GM18498 (cell line): Measurements from ENCODE around the gene TAOK3.
A peak's percentile ranks its signal among the peaks of the same experiment; 100 is the strongest.
"Not testable (repeated sequence)": the region's sequence is repeated elsewhere in the genome, so short reads cannot be mapped to it uniquely, and the experiment has no call there.

ENCODE experiments used
- ATAC-seq: cut with Tn5 transposase; IDR thresholded peaks from one replicate; pipeline ENCODE4 v1.9.1; 2021; ENCODE audit warnings: mild to moderate bottlenecking, moderate library complexity; ENCODE audit not compliant: unreplicated experiment

TAOK3 gene

GRCh38 chr12:118150625-118151024 is 222.1 kb downstream of the TAOK3 start:
- no peak for ATAC-seq

GRCh38 chr12:118148287-118148686 is 224.4 kb downstream of the TAOK3 start:
- ATAC-seq, result no peak

GRCh38 chr12:118145798-118146156 is 226.9 kb downstream of the TAOK3 start:
- ATAC-seq, result no peak

- peak; percentile 71 for ATAC-seq
These were observed 227.5 kb downstream of the TAOK3 start for GRCh38 chr12:118145113-118145797.

GRCh38 chr12:118144499-118144898 is 228.2 kb downstream of the TAOK3 start:
- ATAC-seq, result no peak

- ATAC-seq, result no peak
These were observed 231.9 kb downstream of the TAOK3 start for GRCh38 chr12:118140825-118141224.

- ATAC-seq, result no peak
These were observed 235.5 kb downstream of the TAOK3 start for GRCh38 chr12:118137148-118137678.

- peak; percentile 30 for ATAC-seq
These were observed 236.1 kb downstream of the TAOK3 start for GRCh38 chr12:118136559-118137003.

- peak; percentile 98 for ATAC-seq
These were observed 236.7 kb downstream of the TAOK3 start, which contains the start of gene PEBP1 for GRCh38 chr12:118135788-118136558. Gene PEBP1 (plus strand): TSS chr12:118136124. CDS start chr12:118136210, 86 bp downstream.

GRCh38 chr12:118129436-118129835 is 243.3 kb downstream of the TAOK3 start:
- not testable (repeated sequence) for ATAC-seq

GRCh38 chr12:118127867-118128266 is 244.8 kb downstream of the TAOK3 start:
- no peak for ATAC-seq

- no peak for ATAC-seq
These were observed 246.5 kb downstream of the TAOK3 start for GRCh38 chr12:118126119-118126757.

GRCh38 chr12:118125743-118126118 is 247.0 kb downstream of the TAOK3 start:
- no peak for ATAC-seq

- ATAC-seq, result no peak
These were observed 248.3 kb downstream of the TAOK3 start for GRCh38 chr12:118124333-118124874.

- no peak for ATAC-seq
These were observed 250.4 kb downstream of the TAOK3 start for GRCh38 chr12:118122264-118122663.

GRCh38 chr12:118120579-118121363 is 251.9 kb downstream of the TAOK3 start:
- ATAC-seq, result peak; percentile 80

- ATAC-seq, result no peak
These were observed 253.2 kb downstream of the TAOK3 start for GRCh38 chr12:118119449-118119879.

- ATAC-seq, result no peak
These were observed 263.6 kb downstream of the TAOK3 start for GRCh38 chr12:118109088-118109487.

GRCh38 chr12:118107694-118108093 is 265.0 kb downstream of the TAOK3 start:
- no peak for ATAC-seq

GRCh38 chr12:118107011-118107410 is 265.7 kb downstream of the TAOK3 start:
- ATAC-seq, result no peak
